Nephron (organoid): ENCODE data around the gene CST1.
"Not testable (repeated sequence)": the region's sequence is repeated elsewhere in the genome, so short reads cannot be mapped to it uniquely, and the experiment has no call there.

Source experiments
- H3K27ac Mint-ChIP-seq, 3 experiments: 2 replicates each; pipeline ENCODE4 v1.8.0; 2020; ENCODE audit warnings: mixed read lengths in 3 of 3, mild to moderate bottlenecking in 2 of 3, moderate library complexity in 1 of 3
- H3K27me3 Mint-ChIP-seq: 2 replicates; pipeline ENCODE4 v1.8.0; 2021; ENCODE audit warnings: low read depth, mild to moderate bottlenecking, moderate library complexity, mixed read lengths
- H3K36me3 Mint-ChIP-seq: 2 replicates; pipeline ENCODE4 v1.8.0; 2020; ENCODE audit warnings: low read depth, mixed read lengths
- H3K4me1 Mint-ChIP-seq: 2 replicates; pipeline ENCODE4 v1.8.0; 2020; ENCODE audit warnings: mixed read lengths
- H3K4me3 Mint-ChIP-seq, 3 experiments: 2 replicates each; pipeline ENCODE4 v1.8.0; 2020; ENCODE audit warnings: mild to moderate bottlenecking in 3 of 3, mixed read lengths in 3 of 3, moderate library complexity in 2 of 3
- H3K9me3 Mint-ChIP-seq: 2 replicates; pipeline ENCODE4 v1.8.0; 2020; ENCODE audit warnings: mixed read lengths
- CTCF ChIP-seq, 3 experiments: fragments of 200-600 bp; sonication (generic); IDR thresholded peaks; one replicate each; pipeline ENCODE4 v1.5.0; 2021; ENCODE audit warnings: antibody characterized with exemption in 3 of 3; ENCODE audit not compliant: unreplicated experiment in 3 of 3

CST1 gene

GRCh38 chr20:23759306-23759940 lies 8.7 kb upstream of the CST1 start:
- H3K27me3 Mint-ChIP-seq = no peaks in the 10 kb centered on the region
- no peak overlapping the region for H3K4me3 Mint-ChIP-seq
- H3K4me1 Mint-ChIP-seq = no peaks in the 10 kb centered on the region
- no peak for TF ChIP-seq CTCF (IDR thresholded peaks at IDR 0.05; ENCODE audit: unreplicated experiment in 3 of 3)
- H3K27ac Mint-ChIP-seq = peak overlapping the region in 1 of 3 experiments; percentile 35
- no peaks in the 10 kb centered on the region for H3K9me3 Mint-ChIP-seq
- no peaks in the 10 kb centered on the region for H3K36me3 Mint-ChIP-seq

- not testable (repeated sequence) for H3K36me3 Mint-ChIP-seq, H3K4me1 Mint-ChIP-seq, H3K9me3 Mint-ChIP-seq, H3K27me3 Mint-ChIP-seq, H3K4me3 Mint-ChIP-seq
- H3K27ac Mint-ChIP-seq = peak overlapping the region in 1 of 3 experiments; percentile 54
Measured at GRCh38 chr20:23756792-23757191, 6.1 kb upstream of the CST1 start.

GRCh38 chr20:23755131-23755611 lies 4.4 kb upstream of the CST1 start:
- not testable (repeated sequence) for H3K27me3 Mint-ChIP-seq, H3K9me3 Mint-ChIP-seq, H3K27ac Mint-ChIP-seq, H3K36me3 Mint-ChIP-seq, H3K4me1 Mint-ChIP-seq, H3K4me3 Mint-ChIP-seq

GRCh38 chr20:23754731-23755130 lies 4.0 kb upstream of the CST1 start:
- H3K4me1 Mint-ChIP-seq = no peaks in the 10 kb centered on the region
- TF ChIP-seq CTCF (IDR thresholded peaks at IDR 0.05; ENCODE audit: unreplicated experiment in 3 of 3) = no peak
- peaks cover 6% of the 10 kb centered on the region for H3K27me3 Mint-ChIP-seq
- H3K9me3 Mint-ChIP-seq = no peaks in the 10 kb centered on the region
- no peak overlapping the region for H3K4me3 Mint-ChIP-seq
- H3K36me3 Mint-ChIP-seq = no peaks in the 10 kb centered on the region
- H3K27ac Mint-ChIP-seq = no peak overlapping the region

- H3K27me3 Mint-ChIP-seq = peaks cover 7% of the 10 kb centered on the region
- no peak overlapping the region for H3K27ac Mint-ChIP-seq
- no peaks in the 10 kb centered on the region for H3K36me3 Mint-ChIP-seq
- TF ChIP-seq CTCF (IDR thresholded peaks at IDR 0.05; ENCODE audit: unreplicated experiment in 3 of 3) = no peak
- H3K4me1 Mint-ChIP-seq = no peaks in the 10 kb centered on the region
- H3K4me3 Mint-ChIP-seq = no peak overlapping the region
- no peaks in the 10 kb centered on the region for H3K9me3 Mint-ChIP-seq
Measured at GRCh38 chr20:23753589-23753988, 2.9 kb upstream of the CST1 start.

- H3K4me1 Mint-ChIP-seq = no peaks in the 10 kb centered on the region
- H3K27ac Mint-ChIP-seq = no peak overlapping the region
- H3K27me3 Mint-ChIP-seq = peaks cover 11% of the 10 kb centered on the region
- TF ChIP-seq CTCF (IDR thresholded peaks at IDR 0.05; ENCODE audit: unreplicated experiment in 3 of 3) = no peak
- H3K36me3 Mint-ChIP-seq = no peaks in the 10 kb centered on the region
- H3K4me3 Mint-ChIP-seq = no peak overlapping the region
- H3K9me3 Mint-ChIP-seq = no peaks in the 10 kb centered on the region
Measured at GRCh38 chr20:23753194-23753548, 2.4 kb upstream of the CST1 start.

GRCh38 chr20:23752481-23753193 lies 1.9 kb upstream of the CST1 start:
- TF ChIP-seq CTCF (IDR thresholded peaks at IDR 0.05; ENCODE audit: unreplicated experiment in 3 of 3) = no peak

More at GRCh38 chr20:23752481-23753193, 1.9 kb upstream of the CST1 start:
- Mint-ChIP-seq H3K27ac (no peak overlapping the region), H3K4me3 (no peak overlapping the region), H3K9me3 (no peaks in the 10 kb centered on the region), H3K36me3 (no peaks in the 10 kb centered on the region), H3K27me3 (peaks cover 11% of the 10 kb centered on the region), H3K4me1 (no peaks in the 10 kb centered on the region)
